ENCODE results near the gene TCF21. TPM values are rescaled to one million over a fixed set of nuclear protein-coding genes. Genes with fewer than 3 reads are reported as not detected.
"Not testable (repeated sequence)": the region's sequence is repeated elsewhere in the genome, so short reads cannot be mapped to it uniquely, and the experiment has no call there.

Gene TCF21
- total RNA-seq, 1 experiment from 2014 or later, result not detected

DNA sequence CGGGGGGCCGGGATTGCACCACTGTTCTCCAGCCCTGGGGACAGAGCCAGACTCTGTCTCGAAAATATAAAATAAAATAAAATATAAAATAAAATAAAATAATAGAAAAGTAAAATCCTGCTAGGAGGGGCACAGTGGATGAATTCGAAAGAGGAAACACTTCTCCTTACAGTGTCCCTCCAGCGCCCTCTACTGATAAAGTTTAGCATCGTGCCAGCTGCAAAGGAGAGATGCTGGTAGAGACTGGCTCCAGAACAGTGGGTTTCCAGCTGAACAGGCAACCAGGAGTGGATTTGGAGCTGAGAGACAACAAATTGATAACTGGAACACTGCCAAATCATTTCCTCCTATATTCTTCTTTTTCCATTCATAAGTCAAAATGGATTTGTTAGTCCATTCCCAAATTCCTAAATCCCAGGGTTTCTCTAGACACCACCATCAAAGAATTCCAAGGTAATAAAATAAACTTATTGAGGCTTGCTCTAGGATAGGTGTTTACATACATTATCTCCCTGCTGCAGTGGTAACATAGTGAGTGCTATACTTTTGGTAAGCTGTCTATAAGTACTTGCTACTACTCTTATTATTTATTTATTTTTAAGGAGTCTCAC lies 32.4 kb downstream of the TCF21 start:
- H3K79me2 ChIP-seq (ENCODE audit: low read depth), result no peaks in the 10 kb centered on the region
- no peaks in the 10 kb centered on the region for H3K9me3 ChIP-seq (ENCODE audit: insufficient read depth, low read depth)
- no TSS peak for BruUV-seq (replicated peaks)
- ChIA-PET CTCF (interaction anchor here (0.8 to 1.3 kb wide), 2 partner anchors 175 to 1091 kb away, joined by 3 to 12 read pairs; no protein-coding TSS in a partner anchor), POLR2A (ENCODE audit: unreplicated experiment) (no interaction called here)
- no peak overlapping the region for H3K27ac ChIP-seq
- peak; percentile 59 to 74 for DNase-seq
- intact Hi-C loops (cut with micrococcal nuclease; ENCODE audit: unreplicated experiment), result loop anchor here (1.0 kb wide), 1 partner anchor 958 kb away; no protein-coding TSS in a partner anchor
- no peaks in the 10 kb centered on the region for H3K27me3 ChIP-seq (ENCODE audit: insufficient read depth, low read depth)
- no peaks in the 10 kb centered on the region for H3K36me3 ChIP-seq (ENCODE audit: low read depth)
- H4K20me1 ChIP-seq (ENCODE audit: insufficient read depth), result no peaks in the 10 kb centered on the region
- no peak overlapping the region for H3K4me2 ChIP-seq
- H2AFZ ChIP-seq, result no peak overlapping the region
- H3K9me2 ChIP-seq (ENCODE audit: insufficient read depth), result no peaks in the 10 kb centered on the region
- no peaks in the 10 kb centered on the region for H3K4me1 ChIP-seq (replicated peaks; ENCODE audit: insufficient read depth)
- no peak overlapping the region for H3K4me3 ChIP-seq
- no peaks in the 10 kb centered on the region for H3F3A ChIP-seq (ENCODE audit: insufficient read depth, low read depth)
- TF ChIP-seq EZH2 (IDR thresholded peaks at IDR 0.05; ENCODE audit: low read depth) (no peak), CTCF (conservative IDR thresholded peaks at IDR 0.05) (peak; percentile 87)

GRCh38 chr6:133923938-133924593 lies 35.2 kb downstream of the TCF21 start:
- no TSS peak for BruUV-seq (replicated peaks)
- intact Hi-C loops (cut with micrococcal nuclease; ENCODE audit: unreplicated experiment), result loop anchor here (1.0 to 2.0 kb wide), 5 partner anchors 49 to 1017 kb away; no protein-coding TSS in a partner anchor
- peak; percentile 58 to 66 for DNase-seq
- Histone ChIP-seq H3K9me3 (ENCODE audit: insufficient read depth, low read depth) (no peaks in the 10 kb centered on the region), H4K20me1 (ENCODE audit: insufficient read depth) (no peaks in the 10 kb centered on the region), H3K79me2 (ENCODE audit: low read depth) (no peaks in the 10 kb centered on the region), H3K4me1 (replicated peaks; ENCODE audit: insufficient read depth) (no peaks in the 10 kb centered on the region), H3K4me3 (no peak overlapping the region), H3K9me2 (ENCODE audit: insufficient read depth) (no peaks in the 10 kb centered on the region), H3F3A (ENCODE audit: insufficient read depth, low read depth) (no peaks in the 10 kb centered on the region; the same call in 1 of the 2 replicates), H3K27me3 (ENCODE audit: insufficient read depth, low read depth) (no peaks in the 10 kb centered on the region), H3K4me2 (no peak overlapping the region), H3K36me3 (ENCODE audit: low read depth) (no peaks in the 10 kb centered on the region), H3K27ac (no peak overlapping the region), H2AFZ (no peak overlapping the region)
- ChIA-PET CTCF (interaction anchor here (0.6 to 2.8 kb wide), 11 partner anchors 25 to 953 kb away, joined by 3 to 63 read pairs (median 5); no protein-coding TSS in a partner anchor), POLR2A (ENCODE audit: unreplicated experiment) (interaction anchor here (0.6 kb wide), 2 partner anchors 16 to 173 kb away, joined by 3 to 4 read pairs; no protein-coding TSS in a partner anchor)
- TF ChIP-seq EZH2 (IDR thresholded peaks at IDR 0.05; ENCODE audit: low read depth) (no peak), CTCF (conservative IDR thresholded peaks at IDR 0.05) (peak; percentile 98)

GRCh38 chr6:133931221-133931620 lies 42.3 kb downstream of the TCF21 start:
- H3K79me2 ChIP-seq (ENCODE audit: low read depth); intact Hi-C loops (cut with micrococcal nuclease; ENCODE audit: unreplicated experiment); POLR2A ChIA-PET (ENCODE audit: unreplicated experiment); H3K27ac ChIP-seq; BruUV-seq (replicated peaks); DNase-seq; H3K4me2 ChIP-seq; H3K9me2 ChIP-seq (ENCODE audit: insufficient read depth); H3K4me1 ChIP-seq (replicated peaks; ENCODE audit: insufficient read depth); H3F3A ChIP-seq (ENCODE audit: insufficient read depth, low read depth); H2AFZ ChIP-seq; H3K4me3 ChIP-seq; H3K9me3 ChIP-seq (ENCODE audit: insufficient read depth, low read depth); H4K20me1 ChIP-seq (ENCODE audit: insufficient read depth); H3K27me3 ChIP-seq (ENCODE audit: insufficient read depth, low read depth); H3K36me3 ChIP-seq (ENCODE audit: low read depth): not testable (repeated sequence)
- CTCF ChIA-PET, result interaction anchor here (1.0 kb wide), 1 partner anchor 166 kb away, joined by 3 read pairs; no protein-coding TSS in a partner anchor

- H3K9me2 ChIP-seq (ENCODE audit: insufficient read depth); H3K79me2 ChIP-seq (ENCODE audit: low read depth); intact Hi-C loops (cut with micrococcal nuclease; ENCODE audit: unreplicated experiment); H4K20me1 ChIP-seq (ENCODE audit: insufficient read depth); H3K27me3 ChIP-seq (ENCODE audit: insufficient read depth, low read depth); H3K4me1 ChIP-seq (replicated peaks; ENCODE audit: insufficient read depth); H3F3A ChIP-seq (ENCODE audit: insufficient read depth, low read depth); H3K4me3 ChIP-seq; CTCF ChIA-PET; BruUV-seq (replicated peaks); DNase-seq; POLR2A ChIA-PET (ENCODE audit: unreplicated experiment); H3K27ac ChIP-seq; H3K4me2 ChIP-seq; H3K9me3 ChIP-seq (ENCODE audit: insufficient read depth, low read depth); H3K36me3 ChIP-seq (ENCODE audit: low read depth); H2AFZ ChIP-seq: not testable (repeated sequence)
Measured at GRCh38 chr6:133936352-133936751, 47.4 kb downstream of the TCF21 start.
